ENCODE results near the gene WASHC4. TPM values are rescaled to one million over a fixed set of nuclear protein-coding genes. Genes with fewer than 3 reads are reported as not detected.

The WASHC4 gene
- total RNA-seq, 2 donors from 2014 or later = 41.2 to 63.6 TPM

DNA sequence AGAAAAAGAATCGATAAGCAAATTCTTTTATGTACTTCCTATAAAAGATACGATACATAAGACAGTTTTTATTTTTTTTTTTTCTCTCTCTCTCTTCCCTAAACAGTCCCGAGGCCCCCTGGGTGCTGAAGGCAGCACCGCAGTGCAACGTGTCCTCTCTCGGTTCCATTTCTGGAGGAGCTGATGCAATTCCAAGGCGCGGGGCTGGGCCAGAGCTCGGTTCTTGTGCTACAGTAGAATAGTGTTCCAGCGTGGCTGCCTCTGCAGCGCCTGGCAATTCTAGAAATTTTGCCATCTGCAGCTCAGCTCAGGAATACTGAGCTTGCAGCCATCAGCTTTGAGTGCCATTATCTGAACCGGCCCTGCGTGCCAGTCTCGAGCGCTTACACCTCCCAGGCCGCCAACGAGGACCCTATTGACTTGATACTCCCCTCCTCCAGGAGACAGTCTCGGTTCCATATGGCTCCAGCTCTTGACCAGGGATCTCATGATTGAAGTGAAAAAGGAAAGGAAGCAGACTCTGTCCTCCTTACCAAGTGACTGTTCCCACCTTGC, 23.9 kb upstream of the WASHC4 start:
- H3K27ac ChIP-seq = peak overlapping the region; percentile 25 to 87 (median 81)
- 13 to 15% methylated on average over 12 to 18 of the region's 18 CpGs for WGBS, 2 donors
- H3K9me3 ChIP-seq = no peaks in the 10 kb centered on the region
- intact Hi-C loops (cut with DNase I) = no loop called here
- H3K27me3 ChIP-seq = no peaks in the 10 kb centered on the region
- peaks cover 25% of the 10 kb centered on the region for H3K4me1 ChIP-seq
- peak; percentile 54 for ATAC-seq
- no peaks in the 10 kb centered on the region for H3K36me3 ChIP-seq (replicated peaks in 1 of 2; ENCODE audit: insufficient read depth in 1 of 2, low read depth in 2 of 2)
- DNase-seq = peak; percentile 68 to 74 (median 70)
- TF ChIP-seq, protein P1, sequence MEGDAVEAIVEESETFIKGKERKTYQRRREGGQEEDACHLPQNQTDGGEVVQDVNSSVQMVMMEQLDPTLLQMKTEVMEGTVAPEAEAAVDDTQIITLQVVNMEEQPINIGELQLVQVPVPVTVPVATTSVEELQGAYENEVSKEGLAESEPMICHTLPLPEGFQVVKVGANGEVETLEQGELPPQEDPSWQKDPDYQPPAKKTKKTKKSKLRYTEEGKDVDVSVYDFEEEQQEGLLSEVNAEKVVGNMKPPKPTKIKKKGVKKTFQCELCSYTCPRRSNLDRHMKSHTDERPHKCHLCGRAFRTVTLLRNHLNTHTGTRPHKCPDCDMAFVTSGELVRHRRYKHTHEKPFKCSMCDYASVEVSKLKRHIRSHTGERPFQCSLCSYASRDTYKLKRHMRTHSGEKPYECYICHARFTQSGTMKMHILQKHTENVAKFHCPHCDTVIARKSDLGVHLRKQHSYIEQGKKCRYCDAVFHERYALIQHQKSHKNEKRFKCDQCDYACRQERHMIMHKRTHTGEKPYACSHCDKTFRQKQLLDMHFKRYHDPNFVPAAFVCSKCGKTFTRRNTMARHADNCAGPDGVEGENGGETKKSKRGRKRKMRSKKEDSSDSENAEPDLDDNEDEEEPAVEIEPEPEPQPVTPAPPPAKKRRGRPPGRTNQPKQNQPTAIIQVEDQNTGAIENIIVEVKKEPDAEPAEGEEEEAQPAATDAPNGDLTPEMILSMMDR (IDR thresholded peaks at IDR 0.05) = peak in 2 of 7 experiments; percentile 16 to 25
- peak in 2 of 3 donors; percentile 16 to 36 for TF ChIP-seq POLR2A (IDR thresholded peaks at IDR 0.05)
- H3K4me3 ChIP-seq = peak overlapping the region; percentile 40 to 80

DNA sequence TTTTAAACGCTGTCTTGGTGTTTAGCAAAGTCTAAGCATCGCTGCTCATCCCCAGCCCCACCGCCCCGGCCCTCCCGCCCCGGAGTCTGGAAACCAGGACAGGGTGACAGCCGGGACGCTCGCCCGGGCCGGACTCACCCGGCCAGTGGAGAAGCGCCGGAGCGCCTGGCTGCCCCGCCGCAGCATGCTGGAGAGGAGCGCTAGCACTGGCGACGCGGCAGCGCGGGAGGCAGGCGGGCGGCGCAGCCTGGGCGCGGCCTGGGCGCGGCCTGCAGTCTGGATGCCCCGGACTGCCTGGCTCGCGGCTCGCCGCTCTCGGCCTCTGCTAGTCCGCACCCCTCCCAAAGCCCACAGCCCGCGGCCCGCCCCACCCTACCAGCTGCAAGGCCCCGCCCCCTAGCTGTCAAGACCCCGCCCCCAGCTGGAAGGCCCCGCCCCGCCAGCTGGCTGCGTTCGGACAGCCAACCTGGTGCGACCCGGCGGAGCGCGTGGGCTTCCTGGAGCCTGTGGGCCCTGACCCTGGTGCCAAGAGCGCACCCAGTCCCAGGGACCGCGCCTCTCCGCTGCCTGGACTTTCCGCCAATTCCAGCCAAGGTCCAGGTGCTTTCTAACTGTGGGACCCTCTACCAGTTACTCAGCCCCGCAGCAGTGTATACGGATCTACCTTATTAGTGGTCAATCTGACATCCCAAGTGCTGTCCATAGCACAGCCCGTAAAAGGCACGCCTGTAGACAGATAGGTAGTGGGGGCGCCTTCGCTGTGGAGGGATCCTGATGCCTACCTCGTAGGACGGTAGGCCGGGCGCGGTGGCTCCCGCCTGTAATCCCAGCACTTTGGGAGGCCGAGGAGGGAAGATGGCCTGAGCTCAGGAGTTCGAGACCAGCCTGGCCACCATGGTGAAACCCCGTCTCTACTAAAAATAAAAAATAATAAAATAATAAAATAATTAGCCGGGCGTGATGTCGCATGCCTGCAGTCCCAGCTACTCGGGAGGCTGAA, 23.0 kb upstream of the WASHC4 start, which contains the start of gene ALDH1L2:
TSS of gene ALDH1L2 (minus strand) at position 208 of the 1,000 bp plus-strand sequence. CDS start at position 186, 22 bp downstream.
- Histone ChIP-seq H3K9me3 (no peaks in the 10 kb centered on the region), H3K36me3 (replicated peaks in 1 of 2; ENCODE audit: insufficient read depth in 1 of 2, low read depth in 2 of 2) (no peaks in the 10 kb centered on the region), H3K4me1 (peaks cover 21% of the 10 kb centered on the region), H3K4me3 (peak within 1 kb of the TSS; percentile 40 to 80), H3K27ac (peak within 1 kb of the TSS; percentile 26 to 87 (median 81)), H3K27me3 (no peaks in the 10 kb centered on the region)
- TF ChIP-seq POLR2A (IDR thresholded peaks at IDR 0.05) = peak; percentile 69 to 89 (median 78)
- TF ChIP-seq, protein P1 (IDR thresholded peaks at IDR 0.05) = no peak
- peak; percentile 94 to 96 (median 94) for DNase-seq
- 21 to 71% methylated on average over 21 to 75 of the region's 75 CpGs for WGBS, 2 donors
- peak; percentile 97 for ATAC-seq
- intact Hi-C loops (cut with DNase I) = no loop called here

DNA sequence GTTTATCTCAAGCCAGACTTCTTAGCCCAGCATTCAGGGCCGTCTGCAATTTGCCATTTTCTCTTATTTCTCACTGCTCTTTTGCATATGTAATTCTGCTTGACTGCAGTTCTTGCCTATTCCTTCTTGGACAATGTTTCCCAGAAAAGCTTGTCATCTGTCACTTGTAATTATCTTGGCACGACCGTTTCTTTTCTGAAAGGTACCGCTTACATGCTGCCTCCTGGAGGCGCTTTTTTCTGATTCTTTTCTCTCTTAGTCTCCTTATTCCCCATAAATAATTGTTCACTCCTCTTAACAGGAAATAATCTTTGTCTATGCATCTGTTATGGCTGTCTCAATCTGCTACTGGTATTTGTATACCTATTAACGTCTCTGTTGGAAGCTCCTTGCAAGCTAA, 22.0 kb upstream of the WASHC4 start:
- intact Hi-C loops (cut with DNase I) = no loop called here
- DNase-seq = no peak
- H3K36me3 ChIP-seq (replicated peaks in 1 of 2; ENCODE audit: insufficient read depth in 1 of 2, low read depth in 2 of 2) = no peaks in the 10 kb centered on the region
- no peak overlapping the region for H3K27ac ChIP-seq
- no peak overlapping the region for H3K4me3 ChIP-seq
- no peak for TF ChIP-seq POLR2A (IDR thresholded peaks at IDR 0.05)
- TF ChIP-seq, protein P1 (IDR thresholded peaks at IDR 0.05) = no peak
- ATAC-seq = no peak
- 43 to 54% methylated on average over 6 of the region's 6 CpGs for WGBS, 2 donors
- H3K27me3 ChIP-seq = no peaks in the 10 kb centered on the region
- H3K4me1 ChIP-seq = peaks cover 20% of the 10 kb centered on the region
- H3K9me3 ChIP-seq = no peaks in the 10 kb centered on the region

DNA sequence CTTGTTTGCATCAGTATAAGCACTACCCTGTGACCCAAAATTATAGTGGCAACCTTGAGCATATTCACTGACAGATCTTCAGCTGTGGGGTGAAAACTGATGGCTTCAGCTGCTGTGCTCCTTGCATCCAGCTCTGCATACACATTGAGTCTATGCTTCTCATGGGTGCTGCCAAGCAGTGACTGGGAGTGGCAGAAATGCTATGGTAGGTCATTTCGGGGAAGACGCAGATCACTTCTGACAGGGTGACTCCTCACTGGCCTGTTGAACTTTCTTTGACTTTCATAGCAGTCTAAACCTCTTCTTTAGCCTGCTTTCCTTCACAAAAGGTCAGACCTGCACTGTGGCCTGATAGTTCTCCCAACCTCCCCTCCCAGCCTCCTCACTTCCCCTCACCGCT, 17.7 kb upstream of the WASHC4 start:
- H3K36me3 ChIP-seq (replicated peaks in 1 of 2; ENCODE audit: insufficient read depth in 1 of 2, low read depth in 2 of 2) = no peaks in the 10 kb centered on the region
- H3K9me3 ChIP-seq = no peaks in the 10 kb centered on the region
- H3K4me3 ChIP-seq = no peak overlapping the region
- intact Hi-C loops (cut with DNase I) = no loop called here
- H3K27me3 ChIP-seq = no peaks in the 10 kb centered on the region
- H3K27ac ChIP-seq = no peak overlapping the region
- TF ChIP-seq, protein P1 (IDR thresholded peaks at IDR 0.05) = no peak
- TF ChIP-seq POLR2A (IDR thresholded peaks at IDR 0.05) = no peak
- peaks cover 4% of the 10 kb centered on the region for H3K4me1 ChIP-seq
- WGBS, 2 donors = 84 to 90% methylated on average over 3 of the region's 3 CpGs
- ATAC-seq = no peak
- DNase-seq = no peak

Data from body of pancreas (tissue), 4 donors.